Right lobe of liver (tissue), 6 donors: ENCODE data around the gene SLC9B2. TPM values are rescaled to one million over a fixed set of nuclear protein-coding genes. Genes with fewer than 3 reads are reported as not detected.

Experiments used
- ATAC-seq, 4 donors: fragments of 200-7000 bp; cut with Tn5 transposase; one replicate each; pipeline ENCODE4 v1.9.1; 2020; ENCODE audit warnings: mild to moderate bottlenecking in 4 of 4, moderate library complexity in 4 of 4
- DNase-seq, 3 donors: peaks; one replicate each; pipeline ENCODE4 v3.0.0-alpha.2; 2020
- H3K27ac ChIP-seq, 3 donors: fragments of 200-600 bp; one replicate each; pipeline ENCODE4 v1.8.0; 2022
- H3K27me3 ChIP-seq, 2 donors: fragments of 200-600 bp; one replicate each; pipeline ENCODE4 v1.8.0; 2022
- H3K36me3 ChIP-seq, 4 donors: fragments of 200-600 bp; sonication (generic) in 1 of 4; one replicate each; pipeline versions ENCODE4 v1.5.1 to v1.8.0; 2017 to 2022; ENCODE audit warnings: control low read depth in 1 of 4
- H3K4me1 ChIP-seq, 4 donors: fragments of 200-600 bp; sonication (generic) in 1 of 4; one replicate each; pipeline versions ENCODE4 v1.5.1 to v1.8.0; 2017 to 2022; ENCODE audit warnings: control low read depth in 1 of 4
- H3K4me3 ChIP-seq, 3 donors: fragments of 200-600 bp; one replicate each; pipeline ENCODE4 v1.8.0; 2022
- H3K9me3 ChIP-seq, 4 donors: fragments of 200-600 bp; sonication (generic) in 1 of 4; one replicate each; pipeline versions ENCODE4 v1.5.1 to v1.8.0; 2017 to 2022; ENCODE audit warnings: control low read depth in 1 of 4
- CTCF ChIP-seq, 4 donors: fragments of 200-600 bp in 3 of 4; fragments of 450-650 bp in 1 of 4; IDR thresholded peaks; one replicate each; pipeline versions ENCODE4 v1.5.1 to v1.8.0; 2016 to 2022; ENCODE audit warnings: antibody characterized with exemption in 4 of 4, mild to moderate bottlenecking in 2 of 4
- POLR2A ChIP-seq: fragments of 450-650 bp; IDR thresholded peaks from one replicate; pipeline ENCODE4 v1.6.1; 2017; ENCODE audit warnings: antibody characterized with exemption, mild to moderate bottlenecking
- WGBS: methylation state at CpG from one replicate; pipeline ENCODE4 v1.1.6; 2018; ENCODE audit warnings: low coverage, low lambda C conversion rate; ENCODE audit not compliant: insufficient coverage; ENCODE audit errors: missing lambda C conversion rate; 5-methylcytosine and 5-hydroxymethylcytosine counted together
- intact Hi-C, 2 donors: fragments of 100-400 bp; cut with DNase I; formaldehyde crosslinking; loops; one replicate each; pipeline versions ENCODE4 v1.11.2 to v1.14.1; 2022
- total RNA-seq, 6 experiments: library from RNA; depleted of rRNA in 2 of 6; stranded (reverse); fragments of >200 nt in 2 of 6; fragmentation: NEBNext Ultra II Directional in 3 of 6; extraction: Animal tissue kit (Norgen Biotek cat#: 25700) in 3 of 6; gene quantifications; one replicate each; pipeline versions ENCODE4 v1.1.0 to v1.2.4, GENCODE V29; 2016 to 2023
- donor health status: DM: no; HTN: yes; CAD: no.
- donor health status: DM: no; HTN: no; CAD: no.
- donor health status: DM: no; HTN: no; CAD: no.
- donor health status: DM: no; HTN: yes; CAD: no.
- donor health status: DM: no; HTN: yes; CAD: no.

SLC9B2 gene
- total RNA-seq, 6 experiments from 2014 or later: 27.9 to 49.1 (median 40.2) TPM

GRCh38 chr4:103052145-103052544 is 24.4 kb downstream of the SLC9B2 start:
- H3K9me3 ChIP-seq: no peaks in the 10 kb centered on the region
- H3K4me1 ChIP-seq: peaks cover 0 to 8% (median 0%) of the 10 kb centered on the region in 4 donors
- no peaks in the 10 kb centered on the region for H3K27me3 ChIP-seq
- intact Hi-C loops: no loop called here
- peaks cover 0 to 19% (median 4%) of the 10 kb centered on the region in 4 donors for H3K36me3 ChIP-seq
- WGBS: 100% methylated on average over 3 of the region's 3 CpGs
- TF ChIP-seq POLR2A (no peak), CTCF (IDR thresholded peaks at IDR 0.05) (no peak)
- no peak overlapping the region for H3K27ac ChIP-seq
- no peak overlapping the region for H3K4me3 ChIP-seq
- DNase-seq (no peak), ATAC-seq (no peak)

GRCh38 chr4:103050736-103051436 is 25.7 kb downstream of the SLC9B2 start:
- H3K36me3 ChIP-seq: peaks cover 0 to 19% (median 4%) of the 10 kb centered on the region in 4 donors
- no peak overlapping the region for H3K27ac ChIP-seq
- peaks cover 0 to 8% (median 0%) of the 10 kb centered on the region in 4 donors for H3K4me1 ChIP-seq
- ATAC-seq (peak in 1 of 4 donors; percentile 11), DNase-seq (no peak)
- no peak for TF ChIP-seq CTCF (IDR thresholded peaks at IDR 0.05)
- no peak for TF ChIP-seq POLR2A
- intact Hi-C loops: no loop called here
- H3K4me3 ChIP-seq: no peak overlapping the region
- 75% methylated on average over 2 of the region's 2 CpGs for WGBS
- no peaks in the 10 kb centered on the region for H3K27me3 ChIP-seq
- no peaks in the 10 kb centered on the region for H3K9me3 ChIP-seq

- Histone ChIP-seq H3K36me3 (peaks cover 0 to 32% (median 6%) of the 10 kb centered on the region in 4 donors), H3K27me3 (no peaks in the 10 kb centered on the region), H3K9me3 (no peaks in the 10 kb centered on the region), H3K4me3 (no peak overlapping the region), H3K27ac (no peak overlapping the region), H3K4me1 (no peaks in the 10 kb centered on the region)
- no peak for TF ChIP-seq POLR2A
- TF ChIP-seq CTCF (IDR thresholded peaks at IDR 0.05): peak; percentile 69 to 80 (median 76)
- WGBS: 30% methylated on average over 5 of the region's 5 CpGs
- intact Hi-C loops: no loop called here
- peak; percentile 96 to 98 (median 96) for ATAC-seq
- no peak for DNase-seq
These were observed 29.9 kb downstream of the SLC9B2 start for GRCh38 chr4:103046416-103047290.

- Histone ChIP-seq H3K27me3 (no peaks in the 10 kb centered on the region), H3K9me3 (no peaks in the 10 kb centered on the region), H3K4me1 (no peaks in the 10 kb centered on the region), H3K4me3 (no peak overlapping the region), H3K27ac (no peak overlapping the region), H3K36me3 (peaks cover 0 to 24% (median 2%) of the 10 kb centered on the region in 4 donors)
- intact Hi-C loops: no loop called here
- no peak for ATAC-seq
- no peak for DNase-seq
- WGBS: 95% methylated on average over 2 of the region's 2 CpGs
- TF ChIP-seq CTCF (IDR thresholded peaks at IDR 0.05) (no peak), POLR2A (no peak)
These were observed 32.4 kb downstream of the SLC9B2 start for GRCh38 chr4:103044183-103044582.
